ENCODE measurements around the gene KMT2C.

- TF ChIP-seq ZNF354C (tag by site-specific recombination; IDR thresholded peaks at IDR 0.05; ENCODE audit: borderline replicate concordance, low read depth) = no peak
- TF ChIP-seq YY1 (tag by site-specific recombination; IDR thresholded peaks at IDR 0.05) = no peak
- TF ChIP-seq CTCF (tag by site-specific recombination; IDR thresholded peaks at IDR 0.05) = no peak
- no peak for TF ChIP-seq HOXA7 (CRISPR knock-in tag; IDR thresholded peaks at IDR 0.05; ENCODE audit: borderline replicate concordance)
- no peak for TF ChIP-seq ZBTB49 (tag by site-specific recombination; IDR thresholded peaks at IDR 0.05; ENCODE audit: low read depth)
- TF ChIP-seq KLF7 (tag by site-specific recombination; IDR thresholded peaks at IDR 0.05; ENCODE audit: borderline replicate concordance) = no peak
- TF ChIP-seq ZNF394 (tag by site-specific recombination; IDR thresholded peaks at IDR 0.05; ENCODE audit: borderline replicate concordance) = no peak
- TF ChIP-seq MYNN (tag by site-specific recombination; IDR thresholded peaks at IDR 0.05; ENCODE audit: borderline replicate concordance) = no peak
These were observed 327.4 kb downstream of the KMT2C start for GRCh38 chr7:152108359-152108758.
